T-helper 1 cell (primary cell): ENCODE results near the gene STK32A.
A peak's percentile ranks its signal among the peaks of the same experiment; 100 is the strongest.
"Not testable (repeated sequence)": the region's sequence is repeated elsewhere in the genome, so short reads cannot be mapped to it uniquely, and the experiment has no call there.

Experiments used
- DNase-seq, 5 donors: peaks; one replicate each; pipeline ENCODE4 v3.0.0-alpha.2; 2012 to 2020
- total RNA-seq, 4 donors: gene quantifications; one replicate each; lab custom pipeline; 2026; lab: John Stamatoyannopoulos, UW

The STK32A gene
- total RNA-seq, result 0 to 0.12 (median 0) reads per million in 4 donors

- no peak for DNase-seq
These were observed at the start of gene STK32A for GRCh38 chr5:147234825-147235635. Gene STK32A (plus strand): TSS chr5:147235026. CDS start chr5:147239635, 4,609 bp downstream.

GRCh38 chr5:147187099-147187540, 47.7 kb upstream of the STK32A start:
- DNase-seq, result no peak

- peak in 4 of 5 donors; percentile 5 to 44 (median 34) for DNase-seq
These were observed 46.4 kb upstream of the STK32A start for GRCh38 chr5:147188200-147189108.

- no peak for DNase-seq
These were observed 45.8 kb upstream of the STK32A start for GRCh38 chr5:147189109-147189424.

GRCh38 chr5:147190331-147190730, 44.5 kb upstream of the STK32A start:
- no peak for DNase-seq

GRCh38 chr5:147193123-147193522, 41.7 kb upstream of the STK32A start:
- no peak for DNase-seq

GRCh38 chr5:147200004-147200403, 34.8 kb upstream of the STK32A start:
- DNase-seq, result no peak

GRCh38 chr5:147203213-147203612, 31.6 kb upstream of the STK32A start:
- DNase-seq, result no peak

- no peak for DNase-seq
These were observed 30.2 kb upstream of the STK32A start for GRCh38 chr5:147204576-147204975.

- no peak for DNase-seq
These were observed 26.7 kb upstream of the STK32A start for GRCh38 chr5:147208134-147208533.

- DNase-seq, result peak in 1 of 5 donors; percentile 11
These were observed 18.2 kb upstream of the STK32A start for GRCh38 chr5:147216552-147217154.

- DNase-seq, result no peak
These were observed 11.5 kb upstream of the STK32A start for GRCh38 chr5:147223343-147223742.

- DNase-seq, result no peak
These were observed 10.7 kb upstream of the STK32A start for GRCh38 chr5:147223948-147224791.

- DNase-seq, result no peak
These were observed 8.9 kb upstream of the STK32A start for GRCh38 chr5:147225938-147226337.

- DNase-seq, result no peak
These were observed 8.3 kb upstream of the STK32A start for GRCh38 chr5:147226512-147226911.

GRCh38 chr5:147234239-147234824, 494 bp upstream of the STK32A start:
- DNase-seq, result no peak

GRCh38 chr5:147240266-147240985, 5.6 kb downstream of the STK32A start:
- no peak for DNase-seq

GRCh38 chr5:147243238-147243637, 8.4 kb downstream of the STK32A start:
- DNase-seq, result not testable (repeated sequence)

GRCh38 chr5:147245381-147246165, 10.7 kb downstream of the STK32A start:
- DNase-seq, result no peak

GRCh38 chr5:147248561-147248960, 13.7 kb downstream of the STK32A start:
- no peak for DNase-seq
